PC-3 (cell line): ENCODE data around the gene PNMA3. TPM values are rescaled to one million over a fixed set of nuclear protein-coding genes. Genes with fewer than 3 reads are reported as not detected.
"Not testable (repeated sequence)": the region's sequence is repeated elsewhere in the genome, so short reads cannot be mapped to it uniquely, and the experiment has no call there.

ENCODE experiments used
- ATAC-seq: fragments of 200-7000 bp; cut with Tn5 transposase; 2 replicates; pipeline ENCODE4 v1.9.1; 2020; ENCODE audit warnings: mild to moderate bottlenecking, moderate library complexity
- Bru-seq: library from RNA; stranded (reverse); fragments of 400-500 nt; gene quantifications from one replicate; lab custom pipeline; 2021; lab: Mats Ljungman, UMichigan
- BruChase-seq, 2 experiments: library from RNA; stranded (reverse); fragments of 400-500 nt; gene quantifications; one replicate each; lab custom pipeline; 2021; lab: Mats Ljungman, UMichigan
- BruUV-seq: library from RNA; stranded (reverse); fragments of 400-500 nt; replicated peaks from 2 replicates; lab custom pipeline; 2021; lab: Mats Ljungman, UMichigan
- CTCF ChIA-PET: fragments of 300-600 bp; sonication (Branson Sonifier 250); formaldehyde crosslinking; loops from one replicate; lab custom pipeline; 2022; ENCODE audit warnings: antibody characterized with exemption; lab: Charles Lee
- POLR2A ChIA-PET: fragments of 300-600 bp; sonication (Branson Sonifier 250); formaldehyde crosslinking; loops from one replicate; lab custom pipeline; 2022; ENCODE audit warnings: antibody characterized with exemption; ENCODE audit not compliant: unreplicated experiment; lab: Charles Lee
- DNase-seq: peaks from one replicate; pipeline ENCODE4 v3.0.0-alpha.2; 2015
- H2AFZ ChIP-seq: fragments of 300-600 bp; sonication (generic); 2 replicates; pipeline ENCODE4 v1.6.0; 2016; ENCODE audit warnings: antibody characterized with exemption, low read length
- H3F3A ChIP-seq: fragments of 300-600 bp; sonication (generic); one replicate; pipeline ENCODE4 v1.6.0; 2017; ENCODE audit warnings: antibody characterized with exemption, low read length, control low read depth, mild to moderate bottlenecking; ENCODE audit not compliant: unreplicated experiment
- H3K27ac ChIP-seq: fragments of 300-600 bp; sonication (generic); 2 replicates; pipeline ENCODE4 v1.5.1; 2016; ENCODE audit warnings: mild to moderate bottlenecking, low read length
- H3K27me3 ChIP-seq: fragments of 300-600 bp; sonication (generic); 2 replicates; pipeline ENCODE4 v1.6.1; 2016; ENCODE audit warnings: low read length, mixed read lengths
- H3K36me3 ChIP-seq: fragments of 300-600 bp; sonication (generic); 2 replicates; pipeline ENCODE4 v1.6.1; 2016; ENCODE audit warnings: low read depth, mixed run types, low read length, mixed read lengths
- H3K4me1 ChIP-seq: fragments of 300-600 bp; sonication (generic); 2 replicates; pipeline ENCODE4 v1.5.1; 2016; ENCODE audit warnings: low read length; ENCODE audit not compliant: insufficient read depth
- H3K4me2 ChIP-seq: fragments of 300-600 bp; sonication (generic); 2 replicates; pipeline ENCODE4 v1.6.0; 2016; ENCODE audit warnings: low read length
- H3K4me3 ChIP-seq: fragments of 300-600 bp; sonication (generic); 2 replicates; pipeline ENCODE4 v1.5.1; 2016; ENCODE audit warnings: mild to moderate bottlenecking, low read length, mixed read lengths
- H3K79me2 ChIP-seq: fragments of 300-600 bp; sonication (generic); 2 replicates; pipeline ENCODE4 v1.6.1; 2017; ENCODE audit warnings: low read length, mixed read lengths
- H3K9ac ChIP-seq: fragments of 300-600 bp; sonication (generic); 2 replicates; pipeline ENCODE4 v1.6.0; 2016; ENCODE audit warnings: mild to moderate bottlenecking, low read length
- H3K9me2 ChIP-seq: fragments of 300-600 bp; sonication (generic); replicated peaks from 2 replicates; pipeline ENCODE4 v1.6.1; 2016; ENCODE audit warnings: mixed run types, low read length, mixed read lengths
- H3K9me3 ChIP-seq: fragments of 300-600 bp; sonication (generic); 2 replicates; pipeline ENCODE4 v1.6.1; 2016; ENCODE audit warnings: low read length, mixed read lengths
- H4K20me1 ChIP-seq: fragments of 300-600 bp; sonication (generic); 2 replicates; pipeline ENCODE4 v1.6.1; 2016; ENCODE audit warnings: low read length, mixed read lengths
- CTCF ChIP-seq: fragments of 300-600 bp; sonication (generic); conservative IDR thresholded peaks from 2 replicates; pipeline ENCODE4 v1.5.1; 2017; ENCODE audit warnings: antibody characterized with exemption, low read depth, mild to moderate bottlenecking, low read length
- EZH2 ChIP-seq: fragments of 300-600 bp; sonication (generic); IDR thresholded peaks from one replicate; pipeline ENCODE4 v1.6.1; 2017; ENCODE audit warnings: antibody characterized with exemption, mild to moderate bottlenecking, low read length; ENCODE audit not compliant: unreplicated experiment
- EZH2phosphoT487 ChIP-seq: fragments of 300-600 bp; sonication (generic); IDR thresholded peaks from 2 replicates; pipeline ENCODE4 v1.6.1; 2018; ENCODE audit warnings: mild to moderate bottlenecking, antibody characterized with exemption, low read length, borderline replicate concordance
- intact Hi-C: fragments of 100-400 bp; cut with micrococcal nuclease; formaldehyde crosslinking; loops from 2 replicates; pipeline ENCODE4 v1.9.0; 2023
- long read RNA-seq: library from polyadenylated mRNA; unstranded; transcript quantifications from one replicate; pipeline ENCODE4 v2.0.0, GENCODE V29; 2021; ENCODE audit not compliant: unreplicated experiment
- total RNA-seq: library from RNA; depleted of rRNA; stranded (reverse); fragments of >200 nt; gene quantifications from 2 replicates; pipeline ENCODE4 v1.2.3, GENCODE V29; 2014; rRNA removed

The PNMA3 gene
- total RNA-seq (not detected in 2 replicates), Bru-seq, nascent RNA (not detected), BruChase-seq, experiment 1, labeled RNA remaining after a 6-hour chase (percentile 12 among the genes with signal in this experiment), BruChase-seq, experiment 2, labeled RNA remaining after a 2-hour chase (not detected)
- long read RNA-seq, result 0 reads

- intact Hi-C loops, result no loop called here
- no peaks in the 10 kb centered on the region for H3K79me2 ChIP-seq
- no peaks in the 10 kb centered on the region for H3K4me1 ChIP-seq
- no peak within 1 kb of the TSS for H2AFZ ChIP-seq
- H4K20me1 ChIP-seq, result no peaks in the 10 kb centered on the region
- H3K9ac ChIP-seq, result no peak within 1 kb of the TSS
- DNase-seq (no peak), ATAC-seq (no peak)
- H3K9me2 ChIP-seq, result no peaks in the 10 kb centered on the region
- H3K27me3 ChIP-seq, result peaks cover 11% of the 10 kb centered on the region
- POLR2A ChIA-PET, result no interaction called here
- CTCF ChIA-PET, result no interaction called here
- no peaks in the 10 kb centered on the region for H3K9me3 ChIP-seq
- BruUV-seq, result no TSS peak
- H3K27ac ChIP-seq, result no peak within 1 kb of the TSS
- H3F3A ChIP-seq, result no peaks in the 10 kb centered on the region
- no peak for TF ChIP-seq EZH2phosphoT487
- TF ChIP-seq CTCF, result no peak
- no peak for TF ChIP-seq EZH2
- H3K36me3 ChIP-seq, result no peaks in the 10 kb centered on the region
- no peak within 1 kb of the TSS for H3K4me3 ChIP-seq
- H3K4me2 ChIP-seq, result no peak within 1 kb of the TSS
Measured at GRCh38 chrX:153055871-153056749, at the start of gene PNMA3. PNMA3 (plus strand) TSS chrX:153056470; CDS start chrX:153057056, 586 bp downstream.

GRCh38 chrX:153017174-153017573, 39.1 kb upstream of the PNMA3 start:
- ATAC-seq, H3K79me2 ChIP-seq, H3K4me3 ChIP-seq, POLR2A ChIA-PET, CTCF ChIA-PET, BruUV-seq, H3K9me2 ChIP-seq, H3K36me3 ChIP-seq, H3K4me2 ChIP-seq, H3F3A ChIP-seq, H3K9me3 ChIP-seq, DNase-seq, intact Hi-C loops, H4K20me1 ChIP-seq, H3K4me1 ChIP-seq, H2AFZ ChIP-seq, H3K27ac ChIP-seq, H3K9ac ChIP-seq: not testable (repeated sequence)
- peaks cover 25% of the 10 kb centered on the region for H3K27me3 ChIP-seq

GRCh38 chrX:153019166-153019565, 37.1 kb upstream of the PNMA3 start:
- TF ChIP-seq CTCF, result no peak
- no peak for TF ChIP-seq EZH2phosphoT487
- no peak for TF ChIP-seq EZH2
- H3K36me3 ChIP-seq, result no peaks in the 10 kb centered on the region
- H4K20me1 ChIP-seq, result no peaks in the 10 kb centered on the region
- H3F3A ChIP-seq, result no peaks in the 10 kb centered on the region
- H3K27ac ChIP-seq, result no peak overlapping the region
- no TSS peak for BruUV-seq
- CTCF ChIA-PET, result no interaction called here
- POLR2A ChIA-PET, result no interaction called here
- intact Hi-C loops, result no loop called here
- H3K79me2 ChIP-seq, result no peaks in the 10 kb centered on the region
- H3K4me1 ChIP-seq, result no peaks in the 10 kb centered on the region
- no peak for DNase-seq
- no peak overlapping the region for H3K4me3 ChIP-seq
- no peaks in the 10 kb centered on the region for H3K9me3 ChIP-seq
- H3K9me2 ChIP-seq, result no peaks in the 10 kb centered on the region
- peaks cover 12% of the 10 kb centered on the region for H3K27me3 ChIP-seq
- H2AFZ ChIP-seq, result no peak overlapping the region
- ATAC-seq, result no peak
- no peak overlapping the region for H3K4me2 ChIP-seq
- H3K9ac ChIP-seq, result no peak overlapping the region

GRCh38 chrX:153026501-153026900, 29.8 kb upstream of the PNMA3 start:
- H3K4me2 ChIP-seq, H3K27me3 ChIP-seq, H3K9ac ChIP-seq, H3K4me1 ChIP-seq, CTCF ChIA-PET, DNase-seq, H3F3A ChIP-seq, H3K79me2 ChIP-seq, ATAC-seq, intact Hi-C loops, POLR2A ChIA-PET, H3K9me2 ChIP-seq, H3K4me3 ChIP-seq, H3K36me3 ChIP-seq, BruUV-seq, H2AFZ ChIP-seq, H4K20me1 ChIP-seq, H3K27ac ChIP-seq, H3K9me3 ChIP-seq: not testable (repeated sequence)

GRCh38 chrX:153028487-153028886, 27.8 kb upstream of the PNMA3 start:
- H3K4me3 ChIP-seq, DNase-seq, H3K9ac ChIP-seq, POLR2A ChIA-PET, H3K27me3 ChIP-seq, CTCF ChIA-PET, intact Hi-C loops, H3K79me2 ChIP-seq, H3K36me3 ChIP-seq, H3K9me2 ChIP-seq, H3K4me1 ChIP-seq, ATAC-seq, BruUV-seq, H4K20me1 ChIP-seq, H3K4me2 ChIP-seq, H3K27ac ChIP-seq, H3F3A ChIP-seq, H2AFZ ChIP-seq, H3K9me3 ChIP-seq: not testable (repeated sequence)
